ENCODE data around the gene SURF6. TPM values are rescaled to one million over a fixed set of nuclear protein-coding genes. Genes with fewer than 3 reads are reported as not detected.

Gene SURF6
- polyA plus RNA-seq, 3 donors: 0.75 to 12.9 (median 2.9) TPM

DNA sequence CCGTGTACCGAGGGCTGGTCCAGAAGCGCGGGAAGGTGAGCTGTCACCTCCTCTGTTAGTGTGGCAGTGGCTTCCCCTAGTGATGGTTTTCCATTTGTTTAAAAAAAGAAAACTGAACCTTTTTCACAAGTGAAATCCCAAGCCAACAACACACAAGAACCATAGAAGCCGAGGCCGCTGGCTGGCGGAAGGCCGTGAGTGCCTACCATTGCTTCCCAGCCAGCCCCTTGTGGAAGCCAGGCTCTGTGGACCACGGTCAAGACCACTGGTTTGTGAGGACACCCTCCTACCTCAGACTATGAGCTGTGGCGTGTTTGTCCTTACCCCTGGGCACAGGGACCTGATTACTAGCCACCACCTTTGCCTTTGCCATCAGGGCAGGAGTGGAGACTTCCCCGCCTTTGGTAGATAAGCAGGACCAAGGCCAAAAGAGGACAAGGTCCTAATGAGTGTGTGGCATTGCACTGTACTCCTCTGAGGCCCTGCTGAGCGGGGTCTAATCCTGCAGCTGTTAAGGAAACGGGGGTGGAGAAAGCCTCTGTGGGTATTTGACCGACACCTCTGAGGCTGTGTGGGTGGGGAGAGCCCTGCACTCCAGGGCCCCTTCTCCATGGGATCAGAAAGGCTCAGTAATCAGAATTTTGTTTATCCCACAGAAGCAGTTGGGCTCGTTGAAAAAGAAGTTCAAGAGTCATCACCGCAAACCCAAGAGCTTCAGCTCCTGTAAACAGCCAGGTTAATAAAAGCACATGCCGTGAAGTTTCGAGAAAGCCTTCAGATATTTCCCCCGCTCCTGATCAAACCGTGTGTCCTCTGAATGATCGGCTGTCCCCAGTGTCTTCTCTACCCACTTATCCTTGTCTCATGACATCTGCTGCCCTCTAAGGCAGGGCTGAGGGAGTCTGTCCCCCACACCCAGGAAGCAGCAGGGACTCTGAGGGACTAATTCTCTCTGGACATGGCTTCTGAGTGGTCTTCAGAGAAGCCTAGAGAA is 24.7 kb upstream of the SURF6 start:
- Mint-ChIP-seq H3K27ac (peak overlapping the region in 3 of 7 donors; percentile 2 to 35 (median 8)), H3K27me3 (ENCODE audit: low read depth in 3 of 3) (peaks cover 0 to 2% (median 0%) of the 10 kb centered on the region in 3 donors), H3K4me1 (peaks cover 27% of the 10 kb centered on the region), H3K9me3 (peaks cover 0 to 1% (median 0%) of the 10 kb centered on the region in 7 donors), H3K4me3 (no peak overlapping the region), H3K36me3 (peaks cover 60 to 68% of the 10 kb centered on the region in 2 donors)
- H2AFZ ChIP-seq (ENCODE audit: insufficient read depth, low read depth, low read length, poor library complexity, severe bottlenecking): no peak overlapping the region
- H3K36me3 ChIP-seq (replicated peaks in 1 of 2; ENCODE audit: control insufficient read depth in 1 of 2, insufficient read depth in 2 of 2, low read length in 2 of 2): peaks cover 53 to 67% of the 10 kb centered on the region in 2 donors
- intact Hi-C loops (cut with micrococcal nuclease): no loop called here
- WGBS (ENCODE audit: insufficient coverage): 87% methylated on average over 16 of the region's 21 CpGs
- H3K9ac ChIP-seq (ENCODE audit: insufficient read depth, low read length, poor library complexity, severe bottlenecking): no peak overlapping the region
- TF ChIP-seq CTCF (IDR thresholded peaks at IDR 0.05): no peak
- no peak overlapping the region for H3K27ac ChIP-seq (ENCODE audit: low read depth in 1 of 2, low read length in 2 of 2)
- peaks cover 16 to 21% of the 10 kb centered on the region in 2 donors for H3K4me1 ChIP-seq (ENCODE audit: control insufficient read depth in 1 of 2, insufficient read depth in 2 of 2, low read length in 2 of 2)
- H3K9me3 ChIP-seq (replicated peaks in 1 of 2; ENCODE audit: control insufficient read depth in 1 of 2, insufficient read depth in 1 of 2, low read length in 2 of 2): no peaks in the 10 kb centered on the region
- DNase-seq: no peak
- no peak overlapping the region for H3K4me3 ChIP-seq (replicated peaks in 1 of 3; ENCODE audit: low read depth in 2 of 3, low read length in 3 of 3)
- H3K4me2 ChIP-seq (replicated peaks; ENCODE audit: extremely low read depth, low read length, poor library complexity, severe bottlenecking): no peak overlapping the region
- H4K20me1 ChIP-seq (ENCODE audit: insufficient read depth, low read length): peaks cover 60% of the 10 kb centered on the region
- peaks cover 27% of the 10 kb centered on the region for H3K79me2 ChIP-seq (ENCODE audit: insufficient read depth, low read length)
- H3K27me3 ChIP-seq (ENCODE audit: control insufficient read depth in 2 of 2, insufficient read depth in 2 of 2, low read length in 2 of 2): no peaks in the 10 kb centered on the region

GRCh38 chr9:133359399-133360175 is 23.6 kb upstream of the SURF6 start:
- H3K4me3 Mint-ChIP-seq: no peak overlapping the region
- H3K79me2 ChIP-seq (ENCODE audit: insufficient read depth, low read length): peaks cover 26% of the 10 kb centered on the region
- peaks cover 43 to 56% of the 10 kb centered on the region in 2 donors for H3K36me3 ChIP-seq (replicated peaks in 1 of 2; ENCODE audit: control insufficient read depth in 1 of 2, insufficient read depth in 2 of 2, low read length in 2 of 2)

More at GRCh38 chr9:133359399-133360175, 23.6 kb upstream of the SURF6 start:
- Mint-ChIP-seq H3K27ac (peak overlapping the region in 6 of 7 donors; percentile 12 to 63 (median 55)), H3K27me3 (ENCODE audit: low read depth in 3 of 3) (peaks cover 0 to 2% (median 0%) of the 10 kb centered on the region in 3 donors), H3K36me3 (peaks cover 51 to 58% of the 10 kb centered on the region in 2 donors), H3K9me3 (peaks cover 0 to 1% (median 0%) of the 10 kb centered on the region in 7 donors), H3K4me1 (peaks cover 37% of the 10 kb centered on the region)
- no peak overlapping the region for H2AFZ ChIP-seq (ENCODE audit: insufficient read depth, low read depth, low read length, poor library complexity, severe bottlenecking)
- peaks cover 27 to 32% of the 10 kb centered on the region in 2 donors for H3K4me1 ChIP-seq (ENCODE audit: control insufficient read depth in 1 of 2, insufficient read depth in 2 of 2, low read length in 2 of 2)
- H3K9ac ChIP-seq (ENCODE audit: insufficient read depth, low read length, poor library complexity, severe bottlenecking): no peak overlapping the region
- intact Hi-C loops (cut with micrococcal nuclease): no loop called here
- H3K4me3 ChIP-seq (replicated peaks in 1 of 3; ENCODE audit: low read depth in 2 of 3, low read length in 3 of 3): no peak overlapping the region
- DNase-seq: no peak
- H3K9me3 ChIP-seq (replicated peaks in 1 of 2; ENCODE audit: control insufficient read depth in 1 of 2, insufficient read depth in 1 of 2, low read length in 2 of 2): no peaks in the 10 kb centered on the region
- H3K4me2 ChIP-seq (replicated peaks; ENCODE audit: extremely low read depth, low read length, poor library complexity, severe bottlenecking): no peak overlapping the region
- 84% methylated on average over 18 of the region's 20 CpGs for WGBS (ENCODE audit: insufficient coverage)
- H3K27me3 ChIP-seq (ENCODE audit: control insufficient read depth in 2 of 2, insufficient read depth in 2 of 2, low read length in 2 of 2): no peaks in the 10 kb centered on the region
- no peak for TF ChIP-seq CTCF (IDR thresholded peaks at IDR 0.05)
- H3K27ac ChIP-seq (ENCODE audit: low read depth in 1 of 2, low read length in 2 of 2): no peak overlapping the region
- peaks cover 49% of the 10 kb centered on the region for H4K20me1 ChIP-seq (ENCODE audit: insufficient read depth, low read length)
